ENCODE measurements around the gene FER. TPM values are rescaled to one million over a fixed set of nuclear protein-coding genes. Genes with fewer than 3 reads are reported as not detected.
A peak's percentile ranks its signal among the peaks of the same experiment; 100 is the strongest.

FER gene
- total and polyA plus RNA-seq, 2 of the 13 experiments (the other 11 are each of a cell fraction or from before 2014, with no cell fraction given): 7.9 to 29.0 TPM

- TF ChIP-seq REST (IDR thresholded peaks at IDR 0.05; ENCODE audit: borderline replicate concordance in 1 of 2, low read depth in 1 of 2, low read length in 2 of 2) (peak in 1 of 2 experiments; percentile 58; a peak in 1 of 4 replicates), ATF5 (CRISPR knock-in tag; IDR thresholded peaks at IDR 0.05; ENCODE audit: low read depth) (no peak), MTA3 (CRISPR knock-in tag; IDR thresholded peaks at IDR 0.05) (no peak), TMF1 (CRISPR knock-in tag; IDR thresholded peaks at IDR 0.05; ENCODE audit: low read depth) (0 out of 2 replicates have a peak, but pooled peaks have one; percentile 57), ZMAT5 (CRISPR knock-in tag; IDR thresholded peaks at IDR 0.05; ENCODE audit: borderline replicate concordance, low read depth) (no peak), SETDB1 (CRISPR knock-in tag; IDR thresholded peaks at IDR 0.05; ENCODE audit: borderline replicate concordance) (no peak), ZNF644 (CRISPR knock-in tag; IDR thresholded peaks at IDR 0.05; ENCODE audit: low read depth) (no peak), NAIF1 (CRISPR knock-in tag; IDR thresholded peaks at IDR 0.05; ENCODE audit: borderline replicate concordance) (peak; percentile 78), ZNF607 (CRISPR knock-in tag; IDR thresholded peaks at IDR 0.05; ENCODE audit: borderline replicate concordance) (peak; percentile 69), AKNA (CRISPR knock-in tag; IDR thresholded peaks at IDR 0.05; ENCODE audit: borderline replicate concordance) (no peak), BRF2 (CRISPR knock-in tag; IDR thresholded peaks at IDR 0.05) (peak; percentile 82; the same call in 1 of the 2 replicates), MIER2 (CRISPR knock-in tag; IDR thresholded peaks at IDR 0.05) (0 out of 2 replicates have a peak, but pooled peaks have one; percentile 29), LCORL (IDR thresholded peaks at IDR 0.05) (no peak), LCORL (CRISPR knock-in tag; IDR thresholded peaks at IDR 0.05) (peak; percentile 69; the same call in 1 of the 2 replicates), ZKSCAN1 (IDR thresholded peaks at IDR 0.05; ENCODE audit: low read length) (no peak), ZNF749 (CRISPR knock-in tag; IDR thresholded peaks at IDR 0.05; ENCODE audit: borderline replicate concordance) (peak; percentile 60; the same call in 1 of the 2 replicates)
Observed at GRCh38 chr5:108748401-108749127, 867 bp downstream of the FER start (continued).

Measured in HepG2 (cell line).